CD4-positive, alpha-beta T cell (primary cell): ENCODE measurements around the gene CPXM1. TPM values are rescaled to one million over a fixed set of nuclear protein-coding genes. Genes with fewer than 3 reads are reported as not detected.

Experiments used
- ATAC-seq: fragments of 200-7000 bp; cut with Tn5 transposase; one replicate; pipeline ENCODE4 v1.10.0; 2022; ENCODE audit warnings: mild to moderate bottlenecking; ENCODE audit not compliant: poor library complexity
- CTCF ChIA-PET: fragments of 350-600 bp; sonication (Branson Sonifier 250); formaldehyde crosslinking; loops from one replicate; lab custom pipeline; 2021; ENCODE audit warnings: antibody characterized with exemption, inconsistent platforms; lab: Charles Lee
- POLR2A ChIA-PET: fragments of 350-600 bp; sonication (Branson Sonifier 250); formaldehyde crosslinking; loops from one replicate; lab custom pipeline; 2021; ENCODE audit warnings: antibody characterized with exemption, inconsistent platforms; lab: Charles Lee
- DNase-seq, 14 experiments: peaks; one replicate each; pipeline ENCODE4 v3.0.0-alpha.2; 2013 to 2020; ENCODE audit warnings: mixed read lengths in 2 of 14
- H3K27ac ChIP-seq, 2 donors: one replicate each; pipeline versions ENCODE4 v1.5.1 to v1.7.0; 2013; ENCODE audit warnings: low read length in 2 of 2, low read depth in 1 of 2, mild to moderate bottlenecking in 1 of 2
- H3K27me3 ChIP-seq, 2 experiments: 1 replicate in 1 of 2; 2 replicates in 1 of 2; pipeline versions ENCODE4 v1.6.1 to v1.7.0; 2013; ENCODE audit warnings: low read length in 2 of 2, control low read depth in 1 of 2, mild to moderate bottlenecking in 1 of 2, moderate library complexity in 1 of 2; ENCODE audit not compliant: insufficient read depth in 2 of 2, control insufficient read depth in 1 of 2
- H3K36me3 ChIP-seq: one replicate; pipeline ENCODE4 v1.6.1; 2013; ENCODE audit warnings: low read length, control low read depth; ENCODE audit not compliant: insufficient read depth
- H3K4me1 ChIP-seq: one replicate; pipeline ENCODE4 v1.6.1; 2013; ENCODE audit warnings: low read length, control low read depth; ENCODE audit not compliant: insufficient read depth
- H3K4me3 ChIP-seq: one replicate; pipeline ENCODE4 v1.5.1; 2013; ENCODE audit warnings: mild to moderate bottlenecking, low read length, moderate library complexity
- H3K9me3 ChIP-seq, 2 experiments: 1 replicate in 1 of 2; 2 replicates in 1 of 2; pipeline versions ENCODE4 v1.6.1 to v1.7.0; 2013; ENCODE audit warnings: low read length in 2 of 2, mild to moderate bottlenecking in 2 of 2, control low read depth in 1 of 2, moderate library complexity in 1 of 2; ENCODE audit not compliant: control insufficient read depth in 1 of 2, insufficient read depth in 1 of 2
- H3K27ac Mint-ChIP-seq: one replicate; pipeline ENCODE4 v1.8.0; 2020; ENCODE audit warnings: mixed read lengths
- H3K27me3 Mint-ChIP-seq: one replicate; pipeline ENCODE4 v1.8.0; 2021; ENCODE audit warnings: mixed read lengths
- H3K36me3 Mint-ChIP-seq: one replicate; pipeline ENCODE4 v1.8.0; 2021; ENCODE audit warnings: low read depth, mixed read lengths
- H3K4me1 Mint-ChIP-seq: one replicate; pipeline ENCODE4 v1.8.0; 2021; ENCODE audit warnings: low read depth, mixed read lengths
- H3K4me3 Mint-ChIP-seq: one replicate; pipeline ENCODE4 v1.8.0; 2020; ENCODE audit warnings: mild to moderate bottlenecking, mixed read lengths
- H3K9me3 Mint-ChIP-seq: one replicate; pipeline ENCODE4 v1.8.0; 2020; ENCODE audit warnings: mixed read lengths
- CTCF ChIP-seq: fragments of 200-600 bp; IDR thresholded peaks from one replicate; pipeline ENCODE4 v1.8.0; 2022; ENCODE audit warnings: antibody characterized with exemption, mild to moderate bottlenecking
- intact Hi-C, 2 experiments: fragments of 100-400 bp; cut with DNase I in 1 of 2; cut with micrococcal nuclease in 1 of 2; formaldehyde crosslinking; loops; one replicate each; pipeline versions ENCODE4 v1.15.1 to v1.9.0; 2023 to 2025; cut with DNase I, micrococcal nuclease
- total RNA-seq, 174 experiments: library from RNA in 2 of 174; stranded (reverse) in 2 of 174; gene quantifications; one replicate each; pipeline ENCODE4 v1.2.3 and lab custom pipeline; 2021 to 2026

CPXM1 gene
- total RNA-seq, 2 experiments from 2014 or later = not detected

- H3K4me1 Mint-ChIP-seq = peaks cover 28% of the 10 kb centered on the region
Observed at GRCh38 chr20:2749951-2750490, 50.4 kb downstream of the CPXM1 start.

GRCh38 chr20:2749343-2749950, 51.0 kb downstream of the CPXM1 start:
- no peaks in the 10 kb centered on the region for H3K9me3 Mint-ChIP-seq
- peaks cover 28% of the 10 kb centered on the region for H3K4me1 Mint-ChIP-seq
- peaks cover 6% of the 10 kb centered on the region for H3K27me3 Mint-ChIP-seq
- no peak overlapping the region for H3K27ac Mint-ChIP-seq
- H3K36me3 ChIP-seq = no peaks in the 10 kb centered on the region
- peaks cover 0 to 5% of the 10 kb centered on the region in 2 experiments for H3K27me3 ChIP-seq
- no peak for TF ChIP-seq CTCF
- no peak overlapping the region for H3K27ac ChIP-seq
- intact Hi-C loops = loop anchor here (5.0 to 10.0 kb wide), 2 partner anchors 88 to 225 kb away; no protein-coding TSS in a partner anchor
- no peak for ATAC-seq
- H3K4me3 ChIP-seq = no peak overlapping the region
- H3K9me3 ChIP-seq = no peaks in the 10 kb centered on the region
- ChIA-PET POLR2A (interaction anchor here (0.7 to 2.2 kb wide), 2 partner anchors 8 to 56 kb away, joined by 3 to 12 read pairs; no protein-coding TSS in a partner anchor), CTCF (interaction anchor here (0.6 kb wide), 1 partner anchor 234 kb away, joined by 5 read pairs; no protein-coding TSS in a partner anchor)
- H3K4me3 Mint-ChIP-seq = no peak overlapping the region
- H3K4me1 ChIP-seq = peaks cover 35% of the 10 kb centered on the region
- no peak for DNase-seq
- H3K36me3 Mint-ChIP-seq = no peaks in the 10 kb centered on the region

More at GRCh38 chr20:2749951-2750490, 50.4 kb downstream of the CPXM1 start:
- peak overlapping the region; percentile 85 for H3K4me3 Mint-ChIP-seq
- no peaks in the 10 kb centered on the region for H3K36me3 Mint-ChIP-seq
- DNase-seq = no peak
- peaks cover 6% of the 10 kb centered on the region for H3K27me3 Mint-ChIP-seq
- no peaks in the 10 kb centered on the region for H3K9me3 ChIP-seq
- TF ChIP-seq CTCF = no peak
- intact Hi-C loops = loop anchor here (5.0 to 10.0 kb wide), 4 partner anchors 87 to 252 kb away; partner anchors contain the start of gene PTPRA (in 1 of the 2)
- peaks cover 35% of the 10 kb centered on the region for H3K4me1 ChIP-seq
- ChIA-PET POLR2A (interaction anchor here (1.4 to 2.2 kb wide), 2 partner anchors 8 to 58 kb away, joined by 3 to 12 read pairs; partner anchors contain the start of gene EBF4), CTCF (interaction anchor here (0.6 kb wide), 1 partner anchor 234 kb away, joined by 5 read pairs; no protein-coding TSS in a partner anchor)
- no peak overlapping the region for H3K27ac ChIP-seq
- no peak overlapping the region for H3K4me3 ChIP-seq
- H3K27ac Mint-ChIP-seq = no peak overlapping the region
- H3K36me3 ChIP-seq = no peaks in the 10 kb centered on the region
- H3K9me3 Mint-ChIP-seq = no peaks in the 10 kb centered on the region
- ATAC-seq = peak; percentile 20
- peaks cover 0 to 7% of the 10 kb centered on the region in 2 experiments for H3K27me3 ChIP-seq

DNA sequence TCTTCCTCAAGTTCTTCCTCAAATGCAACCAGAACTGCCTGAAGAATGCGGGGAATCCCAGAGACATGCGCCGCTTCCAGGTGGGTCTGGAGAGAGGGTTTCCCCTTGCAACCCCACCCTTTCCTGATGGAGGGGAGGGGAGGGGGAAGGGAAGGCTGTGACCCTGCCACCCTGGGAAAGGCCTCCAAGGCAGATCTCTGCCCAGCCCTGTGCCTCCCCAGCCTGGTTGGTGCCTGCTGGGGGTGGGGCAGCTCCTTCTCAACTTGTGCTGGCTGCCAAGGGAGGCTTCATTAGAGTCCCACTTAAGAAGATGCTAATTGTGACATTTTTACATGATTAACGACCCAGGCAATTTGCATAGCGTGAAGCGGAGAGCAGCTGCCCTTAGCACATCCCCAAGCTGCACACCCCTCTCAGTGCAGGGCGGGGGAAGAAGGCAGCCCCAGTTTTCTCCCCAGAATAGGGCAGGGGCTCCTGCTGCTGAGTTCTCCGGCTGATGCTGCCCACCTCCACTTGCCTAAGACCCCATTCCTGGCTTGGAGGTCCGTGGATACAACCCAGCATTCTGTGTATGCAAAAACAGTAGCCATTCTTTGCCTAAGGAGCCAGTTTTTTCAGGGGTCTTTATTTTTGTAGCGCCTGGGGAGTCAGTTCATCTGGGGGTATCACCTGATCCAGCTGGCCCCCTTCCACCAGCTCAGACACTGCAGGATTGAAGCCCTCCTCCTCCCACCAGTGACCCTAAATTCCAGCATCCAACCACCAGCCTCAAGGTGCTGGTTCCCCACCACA, 51.7 kb downstream of the CPXM1 start:
- DNase-seq = peak in 2 of 14 experiments; percentile 38 to 49
- peaks cover 6% of the 10 kb centered on the region for H3K27me3 Mint-ChIP-seq
- POLR2A ChIA-PET = interaction anchor here (0.7 kb wide), 3 partner anchors 19 to 91 kb away, joined by 3 to 4 read pairs (median 3); no protein-coding TSS in a partner anchor

More for the DNA sequence above, 51.7 kb downstream of the CPXM1 start:
- CTCF ChIA-PET = no interaction called here
- H3K27ac Mint-ChIP-seq = no peak overlapping the region
- no peak for ATAC-seq
- Histone ChIP-seq H3K27ac (no peak overlapping the region), H3K36me3 (no peaks in the 10 kb centered on the region), H3K4me3 (no peak overlapping the region), H3K4me1 (peaks cover 34% of the 10 kb centered on the region), H3K9me3 (no peaks in the 10 kb centered on the region), H3K27me3 (no peaks in the 10 kb centered on the region)
- no peaks in the 10 kb centered on the region for H3K36me3 Mint-ChIP-seq
- intact Hi-C loops = loop anchor here (5.0 to 10.0 kb wide), 2 partner anchors 89 to 224 kb away; no protein-coding TSS in a partner anchor
- H3K4me3 Mint-ChIP-seq = no peak overlapping the region
- TF ChIP-seq CTCF = no peak
- no peaks in the 10 kb centered on the region for H3K9me3 Mint-ChIP-seq
- H3K4me1 Mint-ChIP-seq = peaks cover 26% of the 10 kb centered on the region
